ENCODE data around the gene ANKRD6.
"Not testable (repeated sequence)": the region's sequence is repeated elsewhere in the genome, so short reads cannot be mapped to it uniquely, and the experiment has no call there.

ANKRD6 gene

DNA sequence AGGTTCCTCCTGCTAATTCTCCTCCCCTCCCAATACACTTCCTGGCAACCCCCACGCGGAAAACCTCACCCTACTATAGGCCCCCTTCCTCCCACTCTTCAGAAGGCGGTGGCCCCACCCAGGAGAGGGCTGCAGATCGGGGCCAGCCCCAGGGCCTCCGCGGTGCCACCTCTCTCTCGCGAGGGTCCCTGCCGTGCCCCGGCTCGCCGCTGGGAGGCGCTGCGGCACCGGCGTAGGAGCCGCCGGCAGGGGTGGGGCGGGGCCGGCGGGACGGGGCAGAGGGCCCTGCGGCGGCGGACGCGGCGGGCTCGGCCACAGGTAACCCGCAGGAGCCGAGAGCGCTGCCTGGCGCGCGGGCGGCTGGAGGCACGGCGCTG, at the start of gene ANKRD6:
ANKRD6 (plus strand) TSS at position 278 of the 377 bp plus-strand sequence. CDS start 133,825 bp downstream, outside the sequence.
- H3K27me3 ChIP-seq (ENCODE audit: control insufficient read depth in 1 of 2, insufficient read depth in 2 of 2, low read length in 2 of 2), result no peaks in the 10 kb centered on the region
- no peak within 1 kb of the TSS for H3K27ac ChIP-seq (ENCODE audit: low read depth, low read length)
- H3K4me1 ChIP-seq (ENCODE audit: insufficient read depth, low read length), result peaks cover 6% of the 10 kb centered on the region
- no peaks in the 10 kb centered on the region for H3K9me3 ChIP-seq (ENCODE audit: low read length)
- H3K9ac ChIP-seq (ENCODE audit: low read length), result peak within 1 kb of the TSS; percentile 14
- H3K4me3 ChIP-seq (ENCODE audit: low read depth in 1 of 2, low read length in 2 of 2), result peak within 1 kb of the TSS; percentile 70 to 86
- no peaks in the 10 kb centered on the region for H3K36me3 ChIP-seq (ENCODE audit: insufficient read depth, low read length)

DNA sequence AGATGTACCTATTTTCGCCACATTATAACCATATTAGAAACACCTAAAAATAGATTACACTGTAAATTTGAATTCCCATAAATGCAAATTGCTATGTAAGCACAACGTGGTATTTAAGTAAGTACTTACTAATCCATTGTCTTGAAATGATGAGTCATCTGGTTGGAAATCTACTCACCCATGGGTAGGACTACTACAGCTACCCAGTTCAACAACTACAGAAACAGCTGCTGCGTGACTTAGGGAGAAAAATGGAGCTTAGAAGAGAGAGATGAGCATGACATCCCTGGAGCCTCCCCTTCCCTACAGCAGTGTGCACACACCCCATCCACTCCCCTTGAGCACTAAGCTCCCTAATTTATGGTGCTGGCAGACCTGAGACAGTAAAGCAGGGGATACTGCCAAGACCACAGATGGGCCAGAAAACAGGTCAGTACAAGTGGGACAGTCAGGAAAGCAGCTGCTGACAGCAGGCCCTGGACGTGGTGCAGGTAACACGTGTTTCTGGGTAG, 47.7 kb upstream of the ANKRD6 start:
- H3K4me3 ChIP-seq (ENCODE audit: low read depth in 1 of 2, low read length in 2 of 2), result no peak overlapping the region
- H3K9ac ChIP-seq (ENCODE audit: low read length), result no peak overlapping the region
- H3K27me3 ChIP-seq (ENCODE audit: control insufficient read depth in 1 of 2, insufficient read depth in 2 of 2, low read length in 2 of 2), result no peaks in the 10 kb centered on the region
- no peaks in the 10 kb centered on the region for H3K36me3 ChIP-seq (ENCODE audit: insufficient read depth, low read length)
- no peaks in the 10 kb centered on the region for H3K9me3 ChIP-seq (ENCODE audit: low read length)
- H3K4me1 ChIP-seq (ENCODE audit: insufficient read depth, low read length), result peaks cover 9% of the 10 kb centered on the region
- no peak overlapping the region for H3K27ac ChIP-seq (ENCODE audit: low read depth, low read length)

GRCh38 chr6:89385846-89386245, 47.1 kb upstream of the ANKRD6 start:
- Histone ChIP-seq H3K4me1 (ENCODE audit: insufficient read depth, low read length) (peaks cover 9% of the 10 kb centered on the region), H3K27ac (ENCODE audit: low read depth, low read length) (no peak overlapping the region)

GRCh38 chr6:89386917-89387491, 45.9 kb upstream of the ANKRD6 start:
- no peak overlapping the region for H3K27ac ChIP-seq (ENCODE audit: low read depth, low read length)
- no peaks in the 10 kb centered on the region for H3K27me3 ChIP-seq (ENCODE audit: control insufficient read depth in 1 of 2, insufficient read depth in 2 of 2, low read length in 2 of 2)

More at GRCh38 chr6:89385846-89386245, 47.1 kb upstream of the ANKRD6 start:
- Histone ChIP-seq H3K9ac (ENCODE audit: low read length) (no peak overlapping the region), H3K9me3 (ENCODE audit: low read length) (no peaks in the 10 kb centered on the region), H3K4me3 (ENCODE audit: low read depth in 1 of 2, low read length in 2 of 2) (no peak overlapping the region), H3K27me3 (ENCODE audit: control insufficient read depth in 1 of 2, insufficient read depth in 2 of 2, low read length in 2 of 2) (no peaks in the 10 kb centered on the region), H3K36me3 (ENCODE audit: insufficient read depth, low read length) (no peaks in the 10 kb centered on the region)

DNA sequence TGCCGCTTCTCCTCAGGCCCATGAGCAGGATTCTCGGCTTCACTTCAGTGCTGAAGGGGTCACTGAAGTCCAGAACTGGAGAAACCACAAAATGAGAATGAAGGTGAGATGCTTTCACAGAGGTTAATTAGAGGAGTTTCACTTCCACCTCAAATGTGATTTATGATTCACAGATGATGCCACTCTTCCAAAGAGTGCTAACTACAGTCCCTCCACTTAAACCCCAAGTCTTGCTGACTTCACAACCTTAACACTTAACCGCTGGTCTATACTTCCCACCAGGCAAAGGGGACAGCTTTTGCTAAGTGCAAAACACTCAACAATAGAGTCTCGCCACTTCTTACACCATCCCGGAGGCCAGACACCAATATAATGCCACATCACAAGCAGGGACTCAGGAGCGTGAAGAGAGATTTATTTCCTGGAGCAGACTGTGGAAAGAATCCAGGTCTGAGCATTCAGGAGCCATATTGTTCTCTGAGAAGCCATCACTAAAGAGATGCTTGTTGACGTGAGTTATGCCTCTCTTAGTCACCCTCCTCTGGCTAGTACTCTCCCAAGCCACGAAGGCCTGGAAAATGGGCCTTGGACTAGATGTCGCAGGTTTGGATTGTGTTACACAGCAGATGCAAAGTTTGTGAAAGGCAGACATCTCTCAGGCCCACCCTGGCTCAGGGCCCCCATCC, 45.3 kb upstream of the ANKRD6 start:
- Histone ChIP-seq H3K27me3 (ENCODE audit: control insufficient read depth in 1 of 2, insufficient read depth in 2 of 2, low read length in 2 of 2) (no peaks in the 10 kb centered on the region), H3K4me3 (ENCODE audit: low read depth in 1 of 2, low read length in 2 of 2) (no peak overlapping the region), H3K36me3 (ENCODE audit: insufficient read depth, low read length) (no peaks in the 10 kb centered on the region), H3K9ac (ENCODE audit: low read length) (no peak overlapping the region), H3K9me3 (ENCODE audit: low read length) (no peaks in the 10 kb centered on the region), H3K4me1 (ENCODE audit: insufficient read depth, low read length) (peaks cover 9% of the 10 kb centered on the region), H3K27ac (ENCODE audit: low read depth, low read length) (no peak overlapping the region)

More at GRCh38 chr6:89386917-89387491, 45.9 kb upstream of the ANKRD6 start:
- H3K4me3 ChIP-seq (ENCODE audit: low read depth in 1 of 2, low read length in 2 of 2), result no peak overlapping the region
- peaks cover 9% of the 10 kb centered on the region for H3K4me1 ChIP-seq (ENCODE audit: insufficient read depth, low read length)
- no peaks in the 10 kb centered on the region for H3K36me3 ChIP-seq (ENCODE audit: insufficient read depth, low read length)
- no peak overlapping the region for H3K9ac ChIP-seq (ENCODE audit: low read length)
- no peaks in the 10 kb centered on the region for H3K9me3 ChIP-seq (ENCODE audit: low read length)

GRCh38 chr6:89388846-89389245, 44.1 kb upstream of the ANKRD6 start:
- Histone ChIP-seq H3K9ac (ENCODE audit: low read length) (no peak overlapping the region), H3K4me3 (ENCODE audit: low read depth in 1 of 2, low read length in 2 of 2) (no peak overlapping the region), H3K36me3 (ENCODE audit: insufficient read depth, low read length) (no peaks in the 10 kb centered on the region), H3K9me3 (ENCODE audit: low read length) (no peaks in the 10 kb centered on the region), H3K27ac (ENCODE audit: low read depth, low read length) (no peak overlapping the region), H3K27me3 (ENCODE audit: control insufficient read depth in 1 of 2, insufficient read depth in 2 of 2, low read length in 2 of 2) (no peaks in the 10 kb centered on the region), H3K4me1 (ENCODE audit: insufficient read depth, low read length) (peaks cover 9% of the 10 kb centered on the region)

DNA sequence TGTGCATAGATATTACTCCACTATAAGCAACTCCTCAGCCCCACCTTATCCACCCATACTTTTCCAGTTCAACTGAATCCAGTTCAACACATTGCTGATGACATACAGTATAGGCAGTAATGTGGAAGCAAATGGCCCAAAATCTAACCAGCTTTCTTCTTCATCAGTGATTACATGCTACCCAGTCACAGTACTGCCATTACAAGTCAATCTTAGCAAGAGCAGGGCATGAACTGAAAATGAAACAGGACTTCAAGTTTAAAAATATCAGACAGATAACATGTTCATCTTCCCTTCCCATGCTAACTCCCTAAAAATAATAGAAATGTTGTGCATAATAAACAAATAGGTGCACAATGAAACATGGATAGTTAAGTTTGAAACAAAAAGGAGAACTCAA, 40.1 kb upstream of the ANKRD6 start:
- no peaks in the 10 kb centered on the region for H3K4me1 ChIP-seq (ENCODE audit: insufficient read depth, low read length)
- H3K9ac ChIP-seq (ENCODE audit: low read length), result no peak overlapping the region
- no peaks in the 10 kb centered on the region for H3K9me3 ChIP-seq (ENCODE audit: low read length)
- no peaks in the 10 kb centered on the region for H3K36me3 ChIP-seq (ENCODE audit: insufficient read depth, low read length)
- no peak overlapping the region for H3K4me3 ChIP-seq (ENCODE audit: low read depth in 1 of 2, low read length in 2 of 2)
- H3K27me3 ChIP-seq (ENCODE audit: control insufficient read depth in 1 of 2, insufficient read depth in 2 of 2, low read length in 2 of 2), result no peaks in the 10 kb centered on the region
- no peak overlapping the region for H3K27ac ChIP-seq (ENCODE audit: low read depth, low read length)

DNA sequence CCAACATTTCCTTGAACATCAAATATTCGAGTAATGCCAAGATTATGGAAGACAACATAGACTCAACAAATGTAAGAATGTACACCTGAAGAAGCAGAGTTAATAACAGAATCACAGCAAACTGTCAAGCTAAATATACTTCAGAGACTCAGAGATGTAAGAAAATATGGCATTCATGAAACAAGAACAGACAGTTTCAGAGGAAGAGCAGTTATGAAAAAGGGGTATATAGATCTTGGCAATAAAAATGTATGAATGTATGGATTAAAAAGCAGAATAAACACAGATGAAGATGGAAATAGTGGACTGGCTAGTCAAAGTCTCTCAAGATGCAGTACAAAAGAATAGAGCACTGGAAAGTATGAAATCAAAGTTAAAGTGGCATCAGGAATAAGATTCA, 39.3 kb upstream of the ANKRD6 start:
- no peak overlapping the region for H3K4me3 ChIP-seq (ENCODE audit: low read depth in 1 of 2, low read length in 2 of 2)
- H3K27me3 ChIP-seq (ENCODE audit: control insufficient read depth in 1 of 2, insufficient read depth in 2 of 2, low read length in 2 of 2), result no peaks in the 10 kb centered on the region
- H3K9ac ChIP-seq (ENCODE audit: low read length), result no peak overlapping the region
- no peak overlapping the region for H3K27ac ChIP-seq (ENCODE audit: low read depth, low read length)
- H3K36me3 ChIP-seq (ENCODE audit: insufficient read depth, low read length), result no peaks in the 10 kb centered on the region
- no peaks in the 10 kb centered on the region for H3K9me3 ChIP-seq (ENCODE audit: low read length)
- no peaks in the 10 kb centered on the region for H3K4me1 ChIP-seq (ENCODE audit: insufficient read depth, low read length)

DNA sequence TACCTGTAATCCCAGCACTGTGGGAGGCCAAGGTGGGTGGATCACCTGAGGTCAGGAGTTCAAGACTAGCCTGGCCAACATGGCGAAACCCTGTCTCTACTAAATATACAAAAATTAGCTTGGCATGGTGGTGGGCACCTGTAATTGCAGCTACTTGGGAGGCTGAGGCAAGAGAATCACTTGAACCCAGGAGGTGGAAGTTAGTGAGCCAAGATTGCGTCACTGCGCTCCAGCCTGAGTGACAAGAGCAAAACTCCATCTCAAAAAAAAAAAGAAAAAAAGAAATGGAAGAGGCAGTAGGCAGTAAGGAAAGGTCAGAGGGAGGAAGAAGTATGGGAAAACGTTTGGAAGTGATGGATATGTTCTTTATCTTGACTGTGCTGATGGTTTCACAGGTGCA, 35.1 kb upstream of the ANKRD6 start:
- not testable (repeated sequence) for H3K27me3 ChIP-seq (ENCODE audit: control insufficient read depth in 1 of 2, insufficient read depth in 2 of 2, low read length in 2 of 2); H3K27ac ChIP-seq (ENCODE audit: low read depth, low read length); H3K9me3 ChIP-seq (ENCODE audit: low read length); H3K4me3 ChIP-seq (ENCODE audit: low read depth in 1 of 2, low read length in 2 of 2); H3K36me3 ChIP-seq (ENCODE audit: insufficient read depth, low read length); H3K9ac ChIP-seq (ENCODE audit: low read length); H3K4me1 ChIP-seq (ENCODE audit: insufficient read depth, low read length)

- H3K36me3 ChIP-seq (ENCODE audit: insufficient read depth, low read length), result no peaks in the 10 kb centered on the region
- H3K27ac ChIP-seq (ENCODE audit: low read depth, low read length), result no peak overlapping the region
- H3K27me3 ChIP-seq (ENCODE audit: control insufficient read depth in 1 of 2, insufficient read depth in 2 of 2, low read length in 2 of 2), result no peaks in the 10 kb centered on the region
- H3K4me3 ChIP-seq (ENCODE audit: low read depth in 1 of 2, low read length in 2 of 2), result no peak overlapping the region
- H3K9ac ChIP-seq (ENCODE audit: low read length), result no peak overlapping the region
- H3K4me1 ChIP-seq (ENCODE audit: insufficient read depth, low read length), result no peaks in the 10 kb centered on the region
- H3K9me3 ChIP-seq (ENCODE audit: low read length), result no peaks in the 10 kb centered on the region
Measured at GRCh38 chr6:89398762-89399525, 34.0 kb upstream of the ANKRD6 start.

DNA sequence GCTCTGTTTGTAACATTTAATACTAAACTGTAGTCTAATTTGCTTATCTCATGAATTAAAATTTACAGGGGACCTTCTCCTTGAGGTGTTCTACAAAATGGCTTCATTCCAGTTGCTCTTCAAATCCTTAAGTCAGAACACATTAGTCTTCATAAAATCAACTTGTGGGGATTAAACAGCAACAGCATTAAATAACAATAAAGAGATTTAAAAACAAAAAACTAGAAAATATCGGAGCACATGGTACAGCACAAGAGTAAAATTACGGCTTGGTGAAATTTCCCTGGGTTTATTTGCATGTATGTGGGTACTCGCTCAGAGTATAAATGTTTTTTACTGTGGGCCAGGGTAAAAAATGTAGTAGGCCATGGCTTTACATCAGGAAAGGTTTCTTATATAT, 32.9 kb upstream of the ANKRD6 start:
- Histone ChIP-seq H3K9me3 (ENCODE audit: low read length) (no peaks in the 10 kb centered on the region), H3K9ac (ENCODE audit: low read length) (no peak overlapping the region), H3K27ac (ENCODE audit: low read depth, low read length) (no peak overlapping the region), H3K36me3 (ENCODE audit: insufficient read depth, low read length) (no peaks in the 10 kb centered on the region), H3K27me3 (ENCODE audit: control insufficient read depth in 1 of 2, insufficient read depth in 2 of 2, low read length in 2 of 2) (no peaks in the 10 kb centered on the region), H3K4me1 (ENCODE audit: insufficient read depth, low read length) (no peaks in the 10 kb centered on the region), H3K4me3 (ENCODE audit: low read depth in 1 of 2, low read length in 2 of 2) (no peak overlapping the region)

Data from muscle layer of colon (tissue), 2 donors.